Measurements from ENCODE around the gene RNF31. TPM values are rescaled to one million over a fixed set of nuclear protein-coding genes. Genes with fewer than 3 reads are reported as not detected.

The RNF31 gene
- polyA plus RNA-seq, 1 of the 3 experiments (the other 2 are of a cell fraction) = 19.2 TPM

GRCh38 chr14:24185741-24186140 lies 38.4 kb downstream of the RNF31 start:
- Histone ChIP-seq H3K9ac (no peak overlapping the region), H3K9me2 (no peaks in the 10 kb centered on the region), H3K27ac (ENCODE audit: low read depth in 2 of 2, low read length in 1 of 2) (no peak overlapping the region), H3F3A (replicated peaks; ENCODE audit: insufficient read depth) (peaks cover 15% of the 10 kb centered on the region), H3K36me3 (replicated peaks in 1 of 2; ENCODE audit: control insufficient read depth in 1 of 2, insufficient read depth in 2 of 2, low read length in 1 of 2) (peaks cover 21 to 77% of the 10 kb centered on the region in 2 experiments), H3K4me1 (ENCODE audit: control insufficient read depth in 1 of 2, insufficient read depth in 2 of 2, low read depth in 1 of 2, low read length in 1 of 2) (peaks cover 9 to 21% of the 10 kb centered on the region in 2 experiments), H3K79me2 (ENCODE audit: insufficient read depth) (peaks cover 19% of the 10 kb centered on the region), H3K4me3 (ENCODE audit: low read depth in 2 of 2, low read length in 1 of 2) (no peak overlapping the region), H4K20me1 (ENCODE audit: insufficient read depth) (no peaks in the 10 kb centered on the region), H2AFZ (ENCODE audit: low read depth) (no peak overlapping the region), H3K27me3 (ENCODE audit: insufficient read depth) (no peaks in the 10 kb centered on the region), H3K9me3 (no peaks in the 10 kb centered on the region), H3K4me2 (no peak overlapping the region)
- ChIA-PET POLR2A (interaction anchor here (1.4 kb wide), 1 partner anchor 14 kb away, joined by 4 read pairs; the partner anchor contains the start of gene REC8), CTCF (interaction anchor here (0.7 to 3.8 kb wide), 7 partner anchors 10 to 77 kb away, joined by 3 to 16 read pairs (median 4); partner anchors contain the start of genes IRF9, MDP1 and TM9SF1)
- WGBS (ENCODE audit: low lambda C conversion rate) = 96% methylated on average over 7 of the region's 11 CpGs
- no peak for TF ChIP-seq FOXM1 (IDR thresholded peaks at IDR 0.05; ENCODE audit: low read depth)
- no peak for TF ChIP-seq GABPA (IDR thresholded peaks at IDR 0.05; ENCODE audit: low read depth)
- no peak for TF ChIP-seq POLR2AphosphoS5 (IDR thresholded peaks at IDR 0.05; ENCODE audit: low read depth, low read length)
- TF ChIP-seq EP300 (IDR thresholded peaks at IDR 0.05; ENCODE audit: borderline replicate concordance in 1 of 2, low read depth in 1 of 2, low read length in 1 of 2) = no peak
- TF ChIP-seq FOSL2 (IDR thresholded peaks at IDR 0.05; ENCODE audit: borderline replicate concordance, low read depth) = no peak
- no peak for TF ChIP-seq GATA2 (CRISPR knock-in tag; IDR thresholded peaks at IDR 0.05)
- DNase-seq = no peak

- H3K36me3 ChIP-seq (replicated peaks in 1 of 2; ENCODE audit: control insufficient read depth in 1 of 2, insufficient read depth in 2 of 2, low read length in 1 of 2) = peaks cover 23 to 69% of the 10 kb centered on the region in 2 experiments
- no peak for DNase-seq
- H2AFZ ChIP-seq (ENCODE audit: low read depth) = no peak overlapping the region
- peak overlapping the region in 1 of 2 experiments; percentile 96; a peak in 3 of 4 replicates for H3K4me3 ChIP-seq (ENCODE audit: low read depth in 2 of 2, low read length in 1 of 2)
- H3F3A ChIP-seq (replicated peaks; ENCODE audit: insufficient read depth) = peaks cover 13% of the 10 kb centered on the region
- H3K27ac ChIP-seq (ENCODE audit: low read depth in 2 of 2, low read length in 1 of 2) = no peak overlapping the region; a peak in 1 of 4 replicates
- WGBS (ENCODE audit: low lambda C conversion rate) = 86% methylated on average over 10 of the region's 10 CpGs
- peaks cover 9 to 21% of the 10 kb centered on the region in 2 experiments for H3K4me1 ChIP-seq (ENCODE audit: control insufficient read depth in 1 of 2, insufficient read depth in 2 of 2, low read depth in 1 of 2, low read length in 1 of 2)
- ChIA-PET CTCF (interaction anchor here (1.4 to 2.6 kb wide), 5 partner anchors 9 to 78 kb away, joined by 3 to 14 read pairs (median 7); partner anchors contain the start of genes IRF9, MDP1 and TM9SF1), POLR2A (interaction anchor here (1.1 to 3.2 kb wide), 2 partner anchors 10 to 13 kb away, joined by 4 to 10 read pairs; no protein-coding TSS in a partner anchor)
- H3K4me2 ChIP-seq = peak overlapping the region; percentile 98; the same call in 1 of the 2 replicates
- no peaks in the 10 kb centered on the region for H3K27me3 ChIP-seq (ENCODE audit: insufficient read depth)
- no peak for TF ChIP-seq RFX5 (IDR thresholded peaks at IDR 0.05; ENCODE audit: low read length)
- no peak for TF ChIP-seq SIN3A (IDR thresholded peaks at IDR 0.05; ENCODE audit: borderline replicate concordance, low read depth, low read length)
- no peak for TF ChIP-seq IRF3 (IDR thresholded peaks at IDR 0.05; ENCODE audit: low read depth, low read length)
- no peak for TF ChIP-seq TEAD4 (IDR thresholded peaks at IDR 0.05; ENCODE audit: borderline replicate concordance, insufficient read depth)
- no peak for TF ChIP-seq FOXM1 (IDR thresholded peaks at IDR 0.05; ENCODE audit: low read depth)
- TF ChIP-seq YY1 (IDR thresholded peaks at IDR 0.05; ENCODE audit: low read depth) = no peak
- H3K9me2 ChIP-seq = no peaks in the 10 kb centered on the region
- no peaks in the 10 kb centered on the region for H3K9me3 ChIP-seq
- no peaks in the 10 kb centered on the region for H4K20me1 ChIP-seq (ENCODE audit: insufficient read depth)
- H3K79me2 ChIP-seq (ENCODE audit: insufficient read depth) = peaks cover 27% of the 10 kb centered on the region
- H3K9ac ChIP-seq = no peak overlapping the region
Measured at GRCh38 chr14:24186831-24187538, 39.7 kb downstream of the RNF31 start.

All from SK-N-SH (cell line).